22Rv1 (cell line): Measurements from ENCODE around the gene DAGLA.

ENCODE experiments used
- H3K27ac ChIP-seq: fragments of 450-650 bp; 2 replicates; pipeline ENCODE4 v1.5.1; 2017
- CTCF ChIP-seq: fragments of 450-650 bp; IDR thresholded peaks from 2 replicates; pipeline ENCODE4 v1.5.1; 2017; ENCODE audit warnings: mild to moderate bottlenecking
- ZFX ChIP-seq: fragments of 450-650 bp; IDR thresholded peaks from 2 replicates; pipeline ENCODE4 v1.6.1; 2017; ENCODE audit warnings: antibody characterized with exemption, borderline replicate concordance

Gene DAGLA

GRCh38 chr11:61739413-61739812 is 59.2 kb downstream of the DAGLA start:
- no peak for TF ChIP-seq CTCF
- no peak overlapping the region for H3K27ac ChIP-seq

- H3K27ac ChIP-seq = no peak overlapping the region
- no peak for TF ChIP-seq ZFX
- TF ChIP-seq CTCF = no peak
Measured at GRCh38 chr11:61739966-61740365, 59.8 kb downstream of the DAGLA start.

GRCh38 chr11:61742391-61742790 is 62.2 kb downstream of the DAGLA start:
- TF ChIP-seq ZFX = no peak
- no peak for TF ChIP-seq CTCF
- H3K27ac ChIP-seq = no peak overlapping the region

- no peak overlapping the region for H3K27ac ChIP-seq
- TF ChIP-seq ZFX (no peak), CTCF (no peak)
Measured at GRCh38 chr11:61743486-61744095, 63.4 kb downstream of the DAGLA start.

GRCh38 chr11:61744181-61744580 is 64.0 kb downstream of the DAGLA start:
- TF ChIP-seq CTCF (no peak), ZFX (no peak)
- H3K27ac ChIP-seq = no peak overlapping the region

- TF ChIP-seq CTCF = no peak
- TF ChIP-seq ZFX = no peak
Measured at GRCh38 chr11:61744609-61745156, 64.5 kb downstream of the DAGLA start.

GRCh38 chr11:61745781-61746441 is 65.7 kb downstream of the DAGLA start:
- no peak for TF ChIP-seq ZFX
- TF ChIP-seq CTCF = no peak

More at GRCh38 chr11:61744609-61745156, 64.5 kb downstream of the DAGLA start:
- no peak overlapping the region for H3K27ac ChIP-seq

More at GRCh38 chr11:61745781-61746441, 65.7 kb downstream of the DAGLA start:
- no peak overlapping the region for H3K27ac ChIP-seq
